KMS-11 (cell line): ENCODE measurements around the gene ZC3H7B.

Experiments
- H2AFZ ChIP-seq: fragments of 200-600 bp; sonication (generic); 2 replicates; pipeline ENCODE4 v1.6.1; 2016; ENCODE audit warnings: antibody characterized with exemption, mixed run types, low read depth
- H3K27ac ChIP-seq: fragments of 200-600 bp; sonication (generic); 2 replicates; pipeline ENCODE4 v1.6.1; 2016; ENCODE audit warnings: mild to moderate bottlenecking, mixed run types
- H3K27me3 ChIP-seq: fragments of 200-600 bp; sonication (generic); 2 replicates; pipeline ENCODE4 v1.6.1; 2017; ENCODE audit warnings: mild to moderate bottlenecking, low read depth, mixed run types, moderate library complexity; ENCODE audit not compliant: insufficient read depth
- H3K36me3 ChIP-seq: fragments of 200-600 bp; sonication (generic); 2 replicates; pipeline ENCODE4 v1.6.1; 2017; ENCODE audit warnings: mild to moderate bottlenecking, mixed run types; ENCODE audit not compliant: insufficient read depth
- H3K4me1 ChIP-seq: fragments of 200-600 bp; sonication (generic); 2 replicates; pipeline ENCODE4 v1.6.1; 2016; ENCODE audit warnings: mild to moderate bottlenecking, low read depth, mixed run types; ENCODE audit not compliant: poor library complexity, severe bottlenecking
- H3K4me2 ChIP-seq: fragments of 200-600 bp; sonication (generic); 2 replicates; pipeline ENCODE4 v1.7.0; 2016; ENCODE audit warnings: mild to moderate bottlenecking, mixed run types
- H3K4me3 ChIP-seq: fragments of 200-600 bp; sonication (generic); IDR thresholded peaks from 2 replicates; pipeline ENCODE4 v1.6.1; 2017; ENCODE audit warnings: low read depth, low read length, mixed read lengths; ENCODE audit not compliant: insufficient read depth
- H3K79me2 ChIP-seq: fragments of 200-600 bp; sonication (generic); 2 replicates; pipeline ENCODE4 v1.6.1; 2016; ENCODE audit warnings: low read depth, mixed run types; ENCODE audit not compliant: insufficient read depth
- H3K9ac ChIP-seq: fragments of 200-600 bp; sonication (generic); 2 replicates; pipeline ENCODE4 v1.6.1; 2016; ENCODE audit warnings: mild to moderate bottlenecking, mixed run types
- H4K20me1 ChIP-seq: fragments of 200-600 bp; sonication (generic); 2 replicates; pipeline ENCODE4 v1.6.1; 2016; ENCODE audit warnings: mild to moderate bottlenecking, mixed run types; ENCODE audit not compliant: insufficient read depth
- TF ChIP-seq, protein P1 (sequence below): fragments of 200-600 bp; sonication (generic); conservative IDR thresholded peaks from 2 replicates; pipeline ENCODE4 v1.6.1; 2017; ENCODE audit warnings: low read depth, mild to moderate bottlenecking, antibody characterized with exemption, low read length, moderate library complexity, mixed read lengths

Gene ZC3H7B

DNA sequence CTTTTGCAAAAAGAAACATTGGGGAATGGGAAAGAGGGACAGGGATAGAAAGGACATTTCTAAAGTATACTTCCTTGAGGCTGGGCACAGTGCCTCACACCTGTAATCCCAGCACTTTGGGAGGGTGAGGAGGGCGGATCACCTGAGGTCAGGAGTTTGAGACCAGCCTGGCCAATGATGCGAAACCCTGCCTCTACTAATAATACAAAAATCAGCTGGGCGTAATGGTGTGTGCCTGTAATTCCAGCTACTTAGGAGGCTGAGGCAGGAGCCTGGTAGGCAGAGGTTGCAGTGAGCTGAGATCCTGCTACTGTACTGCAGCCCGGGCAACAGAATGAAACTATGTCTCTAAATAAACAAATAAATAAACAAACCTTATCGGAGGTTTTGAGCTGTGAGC lies 64.1 kb downstream of the ZC3H7B start:
- Histone ChIP-seq H3K27ac (no peak overlapping the region), H4K20me1 (no peaks in the 10 kb centered on the region), H2AFZ (no peak overlapping the region), H3K79me2 (no peaks in the 10 kb centered on the region), H3K9ac (no peak overlapping the region), H3K4me3 (no peak overlapping the region), H3K36me3 (no peaks in the 10 kb centered on the region), H3K27me3 (0 out of 2 replicates have a peak, but pooled peaks cover 2% of the 10 kb centered on the region), H3K4me2 (no peak overlapping the region), H3K4me1 (no peaks in the 10 kb centered on the region)
- TF ChIP-seq, protein P1, sequence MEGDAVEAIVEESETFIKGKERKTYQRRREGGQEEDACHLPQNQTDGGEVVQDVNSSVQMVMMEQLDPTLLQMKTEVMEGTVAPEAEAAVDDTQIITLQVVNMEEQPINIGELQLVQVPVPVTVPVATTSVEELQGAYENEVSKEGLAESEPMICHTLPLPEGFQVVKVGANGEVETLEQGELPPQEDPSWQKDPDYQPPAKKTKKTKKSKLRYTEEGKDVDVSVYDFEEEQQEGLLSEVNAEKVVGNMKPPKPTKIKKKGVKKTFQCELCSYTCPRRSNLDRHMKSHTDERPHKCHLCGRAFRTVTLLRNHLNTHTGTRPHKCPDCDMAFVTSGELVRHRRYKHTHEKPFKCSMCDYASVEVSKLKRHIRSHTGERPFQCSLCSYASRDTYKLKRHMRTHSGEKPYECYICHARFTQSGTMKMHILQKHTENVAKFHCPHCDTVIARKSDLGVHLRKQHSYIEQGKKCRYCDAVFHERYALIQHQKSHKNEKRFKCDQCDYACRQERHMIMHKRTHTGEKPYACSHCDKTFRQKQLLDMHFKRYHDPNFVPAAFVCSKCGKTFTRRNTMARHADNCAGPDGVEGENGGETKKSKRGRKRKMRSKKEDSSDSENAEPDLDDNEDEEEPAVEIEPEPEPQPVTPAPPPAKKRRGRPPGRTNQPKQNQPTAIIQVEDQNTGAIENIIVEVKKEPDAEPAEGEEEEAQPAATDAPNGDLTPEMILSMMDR, result no peak

DNA sequence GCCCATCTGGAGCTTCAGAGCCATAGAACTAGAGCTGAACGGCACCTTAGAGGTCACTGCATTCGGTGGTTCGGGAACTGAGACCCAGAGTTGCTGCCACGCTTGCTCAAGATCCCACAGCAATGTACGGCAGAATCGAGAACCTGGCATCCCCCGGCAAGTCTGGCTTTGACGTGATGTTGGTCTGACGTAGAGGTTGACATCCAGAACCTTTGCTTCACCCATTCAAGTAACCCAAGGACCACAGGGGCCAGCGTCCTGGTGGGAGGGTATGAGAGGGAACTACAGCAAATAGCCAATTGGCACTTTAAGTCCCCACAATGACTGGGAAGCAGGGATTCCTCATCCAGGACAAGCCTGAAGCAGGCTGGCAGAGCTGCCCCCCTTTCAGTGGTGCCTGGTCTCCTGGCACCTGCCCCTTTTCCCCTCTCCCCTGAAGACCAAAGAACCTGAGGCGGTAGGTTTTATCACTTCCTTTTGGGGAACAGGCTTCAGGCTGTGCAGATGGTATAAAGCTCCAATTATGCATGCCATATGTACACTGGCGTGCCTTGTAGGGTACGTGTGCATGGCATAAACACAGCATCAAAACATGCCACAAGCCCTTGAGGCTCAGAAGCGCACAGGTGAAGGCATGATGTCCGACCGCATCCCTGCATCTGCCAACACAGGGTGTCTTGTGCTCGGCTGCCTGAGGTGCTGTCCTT lies 65.2 kb downstream of the ZC3H7B start:
- Histone ChIP-seq H3K27me3 (0 out of 2 replicates have a peak, but pooled peaks cover 2% of the 10 kb centered on the region), H3K27ac (no peak overlapping the region), H4K20me1 (no peaks in the 10 kb centered on the region), H3K9ac (no peak overlapping the region), H3K4me1 (no peaks in the 10 kb centered on the region), H2AFZ (no peak overlapping the region), H3K36me3 (no peaks in the 10 kb centered on the region), H3K4me2 (no peak overlapping the region), H3K79me2 (no peaks in the 10 kb centered on the region), H3K4me3 (no peak overlapping the region)
- TF ChIP-seq, protein P1, result no peak

DNA sequence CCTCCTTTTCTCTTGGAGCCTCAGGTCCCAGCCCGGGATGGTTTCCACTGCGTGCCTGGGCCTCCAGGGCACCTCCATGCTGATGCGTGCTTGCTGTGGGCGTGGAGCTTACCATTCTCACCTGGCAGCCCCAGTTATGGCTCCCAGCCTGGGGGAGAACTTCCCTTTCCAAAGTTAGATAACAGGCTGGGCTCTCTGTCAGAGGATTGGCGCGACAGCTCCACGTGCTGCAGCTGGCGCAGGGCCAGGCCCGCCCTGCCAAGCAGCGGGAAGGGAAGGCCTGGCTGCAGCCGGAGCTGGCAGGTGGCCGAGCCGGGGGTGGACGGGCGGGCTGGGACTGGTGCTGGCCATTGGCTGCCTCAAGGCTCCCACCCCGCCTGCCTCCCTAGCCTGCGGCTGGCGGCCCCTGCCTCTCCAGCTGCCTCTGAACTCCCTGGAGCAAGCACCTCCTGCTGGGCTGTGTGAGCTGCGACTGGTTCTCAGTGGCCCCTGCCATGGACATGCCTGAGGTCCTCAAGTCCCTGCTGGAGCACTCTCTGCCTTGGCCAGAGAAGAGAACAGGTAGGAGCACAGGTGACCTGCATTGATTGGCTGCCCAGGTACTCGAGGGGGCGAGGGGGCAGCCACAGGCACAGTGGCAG lies 65.8 kb downstream of the ZC3H7B start:
- H3K4me1 ChIP-seq, result no peaks in the 10 kb centered on the region
- no peaks in the 10 kb centered on the region for H3K79me2 ChIP-seq
- H4K20me1 ChIP-seq, result no peaks in the 10 kb centered on the region
- no peak overlapping the region for H3K27ac ChIP-seq
- H3K27me3 ChIP-seq, result 0 out of 2 replicates have a peak, but pooled peaks cover 2% of the 10 kb centered on the region
- TF ChIP-seq, protein P1, result no peak
- H3K4me2 ChIP-seq, result no peak overlapping the region
- H3K36me3 ChIP-seq, result no peaks in the 10 kb centered on the region
- no peak overlapping the region for H2AFZ ChIP-seq
- no peak overlapping the region for H3K4me3 ChIP-seq
- no peak overlapping the region for H3K9ac ChIP-seq

DNA sequence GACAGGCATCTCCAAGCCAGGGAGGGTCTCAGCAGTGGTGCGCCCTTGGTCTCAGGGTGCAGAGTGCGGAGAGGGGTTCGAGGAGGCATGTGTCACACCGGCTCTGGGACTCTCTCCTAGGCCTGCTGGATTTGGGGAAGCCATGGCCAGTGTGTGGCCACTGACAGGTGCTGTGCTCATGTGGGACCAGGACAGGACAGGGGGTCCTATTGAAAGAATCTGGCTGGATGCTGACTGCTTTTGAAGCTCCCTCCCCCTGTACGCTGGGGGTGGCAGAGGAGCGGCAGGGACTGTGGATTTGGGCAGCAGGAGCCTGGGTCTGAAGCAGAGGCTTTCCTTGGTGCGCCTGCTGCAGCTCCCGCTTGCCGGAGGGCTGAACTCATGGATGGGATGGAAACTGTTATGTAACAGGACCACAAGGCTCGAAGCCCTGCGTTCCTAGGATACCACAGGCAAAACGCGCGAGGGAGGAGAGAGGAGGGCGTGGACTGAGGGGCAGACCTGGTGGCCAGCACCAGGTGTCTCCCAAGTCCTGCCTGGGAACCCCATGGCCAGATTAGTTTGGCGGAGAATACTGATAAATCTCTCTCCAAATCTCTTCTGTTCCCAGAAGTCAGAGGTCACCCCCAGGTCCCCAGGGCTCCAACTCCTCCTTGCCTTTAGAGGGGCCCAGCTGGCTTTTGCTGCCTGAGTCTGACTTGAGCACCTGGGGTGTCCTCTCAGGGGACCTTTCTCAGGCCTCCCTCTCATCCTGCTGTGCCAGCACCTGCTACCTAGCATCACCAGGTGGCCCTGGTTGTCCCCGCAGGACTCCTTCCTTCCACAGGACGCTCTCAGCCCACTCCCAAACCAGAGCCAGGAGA lies 66.6 kb downstream of the ZC3H7B start:
- TF ChIP-seq, protein P1, result no peak
- Histone ChIP-seq H3K27me3 (0 out of 2 replicates have a peak, but pooled peaks cover 2% of the 10 kb centered on the region), H4K20me1 (no peaks in the 10 kb centered on the region), H3K79me2 (no peaks in the 10 kb centered on the region), H3K27ac (no peak overlapping the region), H3K4me2 (no peak overlapping the region), H2AFZ (no peak overlapping the region), H3K4me1 (no peaks in the 10 kb centered on the region), H3K9ac (no peak overlapping the region), H3K4me3 (no peak overlapping the region), H3K36me3 (no peaks in the 10 kb centered on the region)
